Measurements from ENCODE around the gene GNAQ. TPM values are rescaled to one million over a fixed set of nuclear protein-coding genes. Genes with fewer than 3 reads are reported as not detected.

GNAQ gene
- total and polyA plus RNA-seq, 2 of the 13 experiments (the other 11 are each of a cell fraction or from before 2014, with no cell fraction given), result 16.5 to 17.7 TPM

DNA sequence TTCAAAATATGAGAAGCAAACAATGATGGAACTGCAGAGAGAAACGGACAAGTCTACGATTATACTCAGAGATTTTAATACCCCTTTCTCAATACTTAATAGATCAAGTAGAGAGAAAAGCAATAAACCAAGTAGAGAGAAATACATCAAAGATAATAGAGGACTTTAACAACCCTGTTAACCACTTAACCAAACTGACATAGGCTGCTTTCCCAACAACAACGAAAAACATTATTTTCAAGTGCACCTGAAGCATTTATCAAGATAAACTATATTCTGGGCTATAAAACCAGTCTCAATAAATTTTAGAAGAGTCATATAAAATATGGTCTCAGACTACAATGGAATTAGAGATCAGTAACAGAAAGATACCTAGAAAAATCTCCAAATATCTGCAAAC lies 67.4 kb downstream of the GNAQ start:
- peaks cover 27% of the 10 kb centered on the region for H3K4me1 ChIP-seq (ENCODE audit: insufficient read depth, low read length)
- H3K9ac ChIP-seq (ENCODE audit: insufficient read depth, low read depth, low read length), result no peak overlapping the region
- no peak overlapping the region for H3K4me3 ChIP-seq (replicated peaks in 1 of 3; ENCODE audit: insufficient read depth in 1 of 3, low read depth in 2 of 3, low read length in 3 of 3)
- no peak for FAIRE-seq
- no peaks in the 10 kb centered on the region for H3K27me3 ChIP-seq (ENCODE audit: control insufficient read depth in 1 of 2, insufficient read depth in 2 of 2, low read length in 2 of 2)
- BruUV-seq (replicated peaks), result no TSS peak
- no peaks in the 10 kb centered on the region for H3K36me3 ChIP-seq (replicated peaks in 1 of 2; ENCODE audit: control insufficient read depth in 1 of 2, insufficient read depth in 2 of 2, low read length in 2 of 2)
- H3K27ac ChIP-seq (ENCODE audit: extremely low read length, insufficient read depth, low read length), result no peak overlapping the region
- no peak for DNase-seq (ENCODE audit: low spot score)
- no peak overlapping the region for H2AFZ ChIP-seq (ENCODE audit: low read length)
- no peak for ATAC-seq
- ChIA-PET CTCF (ENCODE audit: low intra/inter-chr PET ratio, low total read pairs) (no interaction called here), POLR2A (no interaction called here)
- TF ChIP-seq SRSF9 (IDR thresholded peaks at IDR 0.05; ENCODE audit: borderline replicate concordance, insufficient read depth, low read depth, low read length, poor library complexity, severe bottlenecking) (no peak), ZFP36 (IDR thresholded peaks at IDR 0.05; ENCODE audit: borderline replicate concordance, low read depth, low read length, partially characterized antibody) (no peak)
- no peak overlapping the region for H3K4me2 ChIP-seq (ENCODE audit: low read depth, low read length)
- H3K79me2 ChIP-seq (ENCODE audit: insufficient read depth, low read length), result peaks cover 30% of the 10 kb centered on the region
- in situ Hi-C loops (cut with HindIII; ENCODE audit: extremely low pct_ligation_motif_present, low pct_unique_long_range_greater_than_20kb), result no loop called here
- no peaks in the 10 kb centered on the region; the same call in 1 of the 2 replicates for H4K20me1 ChIP-seq (ENCODE audit: insufficient read depth, low read length)
- intact Hi-C loops (cut with micrococcal nuclease; ENCODE audit: unreplicated experiment), result no loop called here
- 33% methylated on average over 3 of the region's 3 CpGs for WGBS (ENCODE audit: low lambda C conversion rate)
- no peaks in the 10 kb centered on the region for H3K9me3 ChIP-seq (ENCODE audit: low read length)

GRCh38 chr9:77961541-77961940 lies 70.1 kb downstream of the GNAQ start:
- Histone ChIP-seq H3K4me1 (ENCODE audit: insufficient read depth, low read length) (peaks cover 27% of the 10 kb centered on the region), H3K9ac (ENCODE audit: insufficient read depth, low read depth, low read length) (no peak overlapping the region), H4K20me1 (ENCODE audit: insufficient read depth, low read length) (no peaks in the 10 kb centered on the region; the same call in 1 of the 2 replicates), H3K4me2 (ENCODE audit: low read depth, low read length) (peak overlapping the region; percentile 12; the same call in 1 of the 2 replicates), H3K36me3 (replicated peaks in 1 of 2; ENCODE audit: control insufficient read depth in 1 of 2, insufficient read depth in 2 of 2, low read length in 2 of 2) (no peaks in the 10 kb centered on the region), H3K9me3 (ENCODE audit: low read length) (no peaks in the 10 kb centered on the region), H3K4me3 (replicated peaks in 1 of 3; ENCODE audit: insufficient read depth in 1 of 3, low read depth in 2 of 3, low read length in 3 of 3) (no peak overlapping the region), H3K79me2 (ENCODE audit: insufficient read depth, low read length) (peaks cover 33% of the 10 kb centered on the region), H3K27ac (ENCODE audit: extremely low read length, insufficient read depth, low read length) (no peak overlapping the region), H3K27me3 (ENCODE audit: control insufficient read depth in 1 of 2, insufficient read depth in 2 of 2, low read length in 2 of 2) (no peaks in the 10 kb centered on the region), H2AFZ (ENCODE audit: low read length) (no peak overlapping the region)
- 93% methylated on average over 1 of the region's 1 CpG for WGBS (ENCODE audit: low lambda C conversion rate)
- intact Hi-C loops (cut with micrococcal nuclease; ENCODE audit: unreplicated experiment), result no loop called here
- BruUV-seq (replicated peaks), result no TSS peak
- FAIRE-seq (no peak), DNase-seq (ENCODE audit: low spot score) (peak; percentile 13), ATAC-seq (no peak)
- ChIA-PET POLR2A (no interaction called here), CTCF (ENCODE audit: low intra/inter-chr PET ratio, low total read pairs) (no interaction called here)
- TF ChIP-seq SP1 (IDR thresholded peaks at IDR 0.05) (no peak), SP1 (CRISPR knock-in tag; IDR thresholded peaks at IDR 0.05) (no peak), ZNF225 (CRISPR knock-in tag; IDR thresholded peaks at IDR 0.05) (no peak), ZNF441 (CRISPR knock-in tag; IDR thresholded peaks at IDR 0.05; ENCODE audit: borderline replicate concordance) (no peak), MBD4 (IDR thresholded peaks at IDR 0.05; ENCODE audit: borderline replicate concordance, low read length) (no peak), ZNF605 (CRISPR knock-in tag; IDR thresholded peaks at IDR 0.05) (no peak), HDAC2 (CRISPR knock-in tag; IDR thresholded peaks at IDR 0.05) (no peak), IRF2 (CRISPR knock-in tag; IDR thresholded peaks at IDR 0.05) (0 out of 2 replicates have a peak, but pooled peaks have one; percentile 19), ZNF703 (CRISPR knock-in tag; IDR thresholded peaks at IDR 0.05; ENCODE audit: borderline replicate concordance) (no peak), HNF4G (IDR thresholded peaks at IDR 0.05; ENCODE audit: borderline replicate concordance, low read depth, low read length) (no peak), HNF4G (CRISPR knock-in tag; IDR thresholded peaks at IDR 0.05; ENCODE audit: borderline replicate concordance, low read depth) (no peak), ZNF30 (CRISPR knock-in tag; IDR thresholded peaks at IDR 0.05) (no peak), HNF4A (CRISPR knock-in tag; IDR thresholded peaks at IDR 0.05) (0 out of 2 replicates have a peak, but pooled peaks have one; percentile 9), MLLT10 (CRISPR knock-in tag; IDR thresholded peaks at IDR 0.05) (no peak), ZFAT (CRISPR knock-in tag; conservative IDR thresholded peaks at IDR 0.05) (no peak), ZNF788 (CRISPR knock-in tag; IDR thresholded peaks at IDR 0.05; ENCODE audit: borderline replicate concordance) (no peak), CREB1 (IDR thresholded peaks at IDR 0.05) (no peak), CREB1 (CRISPR knock-in tag; IDR thresholded peaks at IDR 0.05) (no peak), ZNF709 (CRISPR knock-in tag; IDR thresholded peaks at IDR 0.05) (no peak), ARID2 (CRISPR knock-in tag; IDR thresholded peaks at IDR 0.05; ENCODE audit: borderline replicate concordance) (no peak)
- TF ChIP-seq, protein P1, sequence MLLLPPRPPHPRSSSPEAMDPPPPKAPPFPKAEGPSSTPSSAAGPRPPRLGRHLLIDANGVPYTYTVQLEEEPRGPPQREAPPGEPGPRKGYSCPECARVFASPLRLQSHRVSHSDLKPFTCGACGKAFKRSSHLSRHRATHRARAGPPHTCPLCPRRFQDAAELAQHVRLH (CRISPR knock-in tag; IDR thresholded peaks at IDR 0.05; ENCODE audit: borderline replicate concordance, low read depth), result no peak
- in situ Hi-C loops (cut with HindIII; ENCODE audit: extremely low pct_ligation_motif_present, low pct_unique_long_range_greater_than_20kb), result no loop called here

Measured in HepG2 (cell line).